Left lung (tissue), 10 donors: ENCODE measurements around the gene TSEN34. TPM values are rescaled to one million over a fixed set of nuclear protein-coding genes. Genes with fewer than 3 reads are reported as not detected.
"Not testable (repeated sequence)": the region's sequence is repeated elsewhere in the genome, so short reads cannot be mapped to it uniquely, and the experiment has no call there.

Experiments
- ATAC-seq: fragments of 200-7000 bp; cut with Tn5 transposase; one replicate; pipeline ENCODE4 v1.9.1; 2020; ENCODE audit warnings: moderate library complexity
- DNase-seq, 4 donors: peaks; one replicate each; pipeline ENCODE4 v3.0.0-alpha.2; 2013 to 2020
- H3K27ac ChIP-seq, 2 donors: fragments of 200-600 bp; sonication (generic) in 1 of 2; one replicate each; pipeline versions ENCODE4 v1.5.0 to v1.8.0; 2020 to 2021
- H3K27me3 ChIP-seq, 2 donors: fragments of 200-600 bp; sonication (generic) in 1 of 2; one replicate each; pipeline versions ENCODE4 v1.5.0 to v1.8.0; 2020 to 2021
- H3K36me3 ChIP-seq, 2 donors: fragments of 200-600 bp; sonication (generic) in 1 of 2; one replicate each; pipeline versions ENCODE4 v1.5.0 to v1.8.0; 2020 to 2021
- H3K4me1 ChIP-seq, 2 donors: fragments of 200-600 bp; one replicate each; pipeline ENCODE4 v1.8.0; 2021
- H3K4me3 ChIP-seq, 2 donors: fragments of 200-600 bp; sonication (generic) in 1 of 2; one replicate each; pipeline versions ENCODE4 v1.5.0 to v1.8.0; 2020 to 2021; ENCODE audit warnings: mild to moderate bottlenecking in 1 of 2
- H3K9me3 ChIP-seq, 2 donors: fragments of 200-600 bp; sonication (generic) in 1 of 2; one replicate each; pipeline versions ENCODE4 v1.5.0 to v1.8.0; 2020 to 2021
- intact Hi-C, 2 donors: fragments of 100-400 bp; cut with DNase I; formaldehyde crosslinking; loops; one replicate each; pipeline versions ENCODE4 v1.11.2 to v1.14.2; 2022
- polyA plus RNA-seq, 6 donors: library from polyadenylated mRNA; unstranded; fragments of 120-200 nt; gene quantifications; one replicate each; pipeline ENCODE4 v1.2.1, GENCODE V29; 2013; ENCODE audit not compliant: insufficient read length in 6 of 6
- total RNA-seq, 2 donors: library from RNA; stranded (reverse); fragmentation: NEBNext Ultra II Directional; extraction: Animal tissue kit (Norgen Biotek cat#: 25700); gene quantifications; one replicate each; pipeline ENCODE4 v1.2.1, GENCODE V29; 2021
- TF ChIP-seq, protein P1 (sequence below), 2 donors: fragments of 200-600 bp; sonication (generic) in 1 of 2; IDR thresholded peaks; one replicate each; pipeline versions ENCODE4 v1.5.0 to v1.8.0; 2021; ENCODE audit warnings: antibody characterized with exemption in 2 of 2
- donor health status: DM: no; HTN: yes; CAD: no.
- donor health status: DM: no; HTN: no; CAD: no.

TSEN34 gene
- total and polyA plus RNA-seq, 8 donors: 32.2 to 60.6 (median 42.0) TPM

DNA sequence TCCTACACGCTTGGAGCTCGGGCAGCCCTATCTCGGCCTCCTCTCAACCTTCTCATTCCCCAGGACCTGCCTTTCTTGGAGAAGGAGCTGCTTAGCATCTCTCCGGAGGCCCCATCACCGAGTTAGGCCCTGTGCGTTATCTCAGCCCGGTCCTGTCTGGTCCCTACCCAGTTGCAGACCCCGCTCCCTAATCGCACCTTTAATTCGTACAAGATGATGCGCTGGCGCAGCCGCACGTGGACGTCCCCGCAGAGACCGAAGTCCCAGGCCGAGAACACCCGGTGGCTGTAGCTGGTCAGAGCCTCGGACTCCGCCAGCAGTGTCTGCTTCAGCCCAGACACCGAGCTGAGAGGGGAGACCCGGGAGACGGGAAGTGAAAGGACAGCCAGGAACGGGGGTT is 25.9 kb upstream of the TSEN34 start:
- no peak overlapping the region for H3K27ac ChIP-seq
- no peak for DNase-seq
- no peak overlapping the region for H3K4me3 ChIP-seq
- TF ChIP-seq, protein P1, sequence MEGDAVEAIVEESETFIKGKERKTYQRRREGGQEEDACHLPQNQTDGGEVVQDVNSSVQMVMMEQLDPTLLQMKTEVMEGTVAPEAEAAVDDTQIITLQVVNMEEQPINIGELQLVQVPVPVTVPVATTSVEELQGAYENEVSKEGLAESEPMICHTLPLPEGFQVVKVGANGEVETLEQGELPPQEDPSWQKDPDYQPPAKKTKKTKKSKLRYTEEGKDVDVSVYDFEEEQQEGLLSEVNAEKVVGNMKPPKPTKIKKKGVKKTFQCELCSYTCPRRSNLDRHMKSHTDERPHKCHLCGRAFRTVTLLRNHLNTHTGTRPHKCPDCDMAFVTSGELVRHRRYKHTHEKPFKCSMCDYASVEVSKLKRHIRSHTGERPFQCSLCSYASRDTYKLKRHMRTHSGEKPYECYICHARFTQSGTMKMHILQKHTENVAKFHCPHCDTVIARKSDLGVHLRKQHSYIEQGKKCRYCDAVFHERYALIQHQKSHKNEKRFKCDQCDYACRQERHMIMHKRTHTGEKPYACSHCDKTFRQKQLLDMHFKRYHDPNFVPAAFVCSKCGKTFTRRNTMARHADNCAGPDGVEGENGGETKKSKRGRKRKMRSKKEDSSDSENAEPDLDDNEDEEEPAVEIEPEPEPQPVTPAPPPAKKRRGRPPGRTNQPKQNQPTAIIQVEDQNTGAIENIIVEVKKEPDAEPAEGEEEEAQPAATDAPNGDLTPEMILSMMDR (IDR thresholded peaks at IDR 0.05): no peak
- intact Hi-C loops: no loop called here
- H3K9me3 ChIP-seq: no peaks in the 10 kb centered on the region
- H3K4me1 ChIP-seq: peaks cover 21 to 56% of the 10 kb centered on the region in 2 donors
- H3K27me3 ChIP-seq: peaks cover 0 to 9% of the 10 kb centered on the region in 2 donors
- H3K36me3 ChIP-seq: no peaks in the 10 kb centered on the region
- no peak for ATAC-seq

DNA sequence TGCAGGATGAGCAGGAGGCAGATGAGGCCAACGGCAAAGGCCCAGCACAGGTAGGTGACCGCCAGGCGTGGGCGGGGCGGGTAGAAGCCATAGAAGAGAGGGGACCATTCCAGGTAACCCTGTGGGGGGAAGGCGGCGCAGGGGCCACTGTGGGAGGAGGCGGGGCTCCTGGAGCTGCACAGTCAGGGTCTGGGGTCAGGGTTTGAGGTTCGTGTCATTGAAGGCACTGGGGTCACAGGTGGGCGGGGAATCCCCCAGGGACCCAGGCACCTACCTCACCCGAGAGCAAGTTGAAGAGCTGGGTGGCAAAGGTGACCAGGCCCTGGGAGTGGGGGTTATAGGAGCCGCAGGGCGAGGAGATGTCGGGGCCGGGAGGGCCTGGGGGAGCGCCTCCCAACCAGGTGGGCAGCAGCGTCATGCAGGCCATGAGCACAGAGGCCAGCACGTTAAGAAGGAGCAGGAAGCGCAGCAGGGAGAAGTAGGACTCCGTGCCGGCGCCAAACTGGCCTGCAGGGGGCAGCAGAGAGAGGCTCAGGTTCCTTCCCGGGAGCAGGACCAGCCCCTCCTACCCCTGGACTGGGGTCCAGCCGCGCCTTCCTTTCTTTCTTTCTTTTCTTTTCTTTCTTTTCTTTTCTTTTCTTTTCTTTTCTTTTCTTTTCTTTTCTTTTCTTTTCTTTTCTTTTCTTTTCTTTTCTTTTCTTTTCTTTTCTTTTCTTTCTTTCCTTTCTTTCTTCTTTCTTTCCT is 22.8 kb upstream of the TSEN34 start:
- H3K36me3 ChIP-seq: no peaks in the 10 kb centered on the region
- peak; percentile 81 to 99 (median 92) for DNase-seq
- peaks cover 9 to 32% of the 10 kb centered on the region in 2 donors for H3K4me1 ChIP-seq
- no peaks in the 10 kb centered on the region for H3K9me3 ChIP-seq
- no peak overlapping the region for H3K4me3 ChIP-seq
- TF ChIP-seq, protein P1 (IDR thresholded peaks at IDR 0.05): peak; percentile 90 to 98
- intact Hi-C loops: no loop called here
- H3K27ac ChIP-seq: no peak overlapping the region
- H3K27me3 ChIP-seq: peaks cover 0 to 9% of the 10 kb centered on the region in 2 donors
- peak; percentile 79 for ATAC-seq

DNA sequence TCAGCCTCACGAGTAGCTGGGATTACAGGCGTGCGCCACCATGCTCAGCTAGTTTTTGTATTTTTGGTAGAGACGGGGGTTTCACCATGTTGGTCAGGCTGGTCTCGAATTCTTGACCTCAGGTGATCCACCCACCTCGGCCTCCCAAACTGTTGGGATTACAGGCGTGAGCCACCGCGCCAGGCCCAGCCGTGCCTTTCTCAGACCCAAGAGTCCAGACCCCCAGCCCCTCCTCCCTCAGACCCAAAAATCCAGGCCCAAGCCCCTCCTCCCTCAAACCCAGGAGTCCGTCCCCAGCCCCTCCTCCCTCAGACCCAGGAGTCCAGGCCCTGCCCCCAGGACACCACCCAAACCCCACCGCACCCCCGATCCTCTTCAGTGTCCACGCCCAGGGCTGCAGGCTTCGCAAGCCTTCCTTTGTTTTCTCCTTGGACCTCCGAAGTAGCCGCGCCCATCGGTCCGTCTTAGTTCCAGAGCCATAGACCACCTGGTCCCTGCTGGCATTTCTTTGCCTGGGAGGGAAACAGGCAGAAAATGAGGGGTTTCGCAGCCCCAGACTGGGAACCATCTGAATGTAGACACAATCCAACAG is 21.9 kb upstream of the TSEN34 start:
- peaks cover 0 to 7% of the 10 kb centered on the region in 2 donors for H3K27me3 ChIP-seq
- H3K4me1 ChIP-seq: peaks cover 7 to 31% of the 10 kb centered on the region in 2 donors
- no peaks in the 10 kb centered on the region for H3K36me3 ChIP-seq
- intact Hi-C loops: no loop called here
- no peak overlapping the region for H3K4me3 ChIP-seq
- DNase-seq (no peak), ATAC-seq (no peak)
- H3K27ac ChIP-seq: no peak overlapping the region
- no peaks in the 10 kb centered on the region for H3K9me3 ChIP-seq
- TF ChIP-seq, protein P1 (IDR thresholded peaks at IDR 0.05): no peak

DNA sequence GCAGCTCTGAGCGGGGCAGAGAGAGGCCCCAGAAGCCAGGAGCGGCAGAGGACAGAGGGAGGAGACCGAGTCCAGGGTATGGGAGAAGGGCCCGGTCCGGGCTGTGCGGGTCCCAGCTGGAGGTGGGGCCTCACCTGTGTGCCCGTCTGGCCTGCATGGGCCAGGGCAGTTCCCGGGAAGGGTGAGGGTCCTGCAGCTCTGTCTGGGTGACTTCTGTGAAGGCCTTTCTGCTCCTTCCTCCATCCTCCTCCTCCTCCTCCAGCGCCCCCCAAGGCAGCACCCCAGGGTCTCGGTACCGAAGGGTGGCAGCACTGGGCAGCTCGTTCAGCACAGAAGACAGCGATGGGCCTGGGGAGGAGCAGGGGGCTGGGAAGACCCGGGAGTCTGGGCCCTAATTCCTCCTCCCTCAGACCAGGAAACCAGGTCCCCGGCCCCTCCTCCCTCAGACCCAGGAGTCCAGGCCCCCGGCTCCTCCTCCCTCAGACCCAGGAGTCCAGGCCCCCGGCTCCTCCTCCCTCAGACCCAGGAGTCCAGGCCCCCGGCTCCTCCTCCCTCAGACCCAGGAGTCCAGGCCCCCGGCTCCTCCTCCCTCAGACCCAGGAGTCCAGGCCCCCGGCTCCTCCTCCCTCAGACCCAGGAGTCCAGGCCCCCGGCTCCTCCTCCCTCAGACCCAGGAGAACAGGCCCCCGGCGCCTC is 19.2 kb upstream of the TSEN34 start:
- ATAC-seq, H3K27me3 ChIP-seq, H3K27ac ChIP-seq, H3K9me3 ChIP-seq: not testable (repeated sequence)
- intact Hi-C loops: loop anchor here in 1 of 2 donors (5.0 kb wide), 1 partner anchor 60 kb away; no protein-coding TSS in a partner anchor
- DNase-seq: peak in 1 of 4 donors; percentile 71
- Histone ChIP-seq H3K36me3 (peaks cover 0 to 14% of the 10 kb centered on the region in 2 donors), H3K4me3 (peak overlapping the region in 1 of 2 donors; percentile 40), H3K4me1 (peaks cover 4 to 22% of the 10 kb centered on the region in 2 donors)

DNA sequence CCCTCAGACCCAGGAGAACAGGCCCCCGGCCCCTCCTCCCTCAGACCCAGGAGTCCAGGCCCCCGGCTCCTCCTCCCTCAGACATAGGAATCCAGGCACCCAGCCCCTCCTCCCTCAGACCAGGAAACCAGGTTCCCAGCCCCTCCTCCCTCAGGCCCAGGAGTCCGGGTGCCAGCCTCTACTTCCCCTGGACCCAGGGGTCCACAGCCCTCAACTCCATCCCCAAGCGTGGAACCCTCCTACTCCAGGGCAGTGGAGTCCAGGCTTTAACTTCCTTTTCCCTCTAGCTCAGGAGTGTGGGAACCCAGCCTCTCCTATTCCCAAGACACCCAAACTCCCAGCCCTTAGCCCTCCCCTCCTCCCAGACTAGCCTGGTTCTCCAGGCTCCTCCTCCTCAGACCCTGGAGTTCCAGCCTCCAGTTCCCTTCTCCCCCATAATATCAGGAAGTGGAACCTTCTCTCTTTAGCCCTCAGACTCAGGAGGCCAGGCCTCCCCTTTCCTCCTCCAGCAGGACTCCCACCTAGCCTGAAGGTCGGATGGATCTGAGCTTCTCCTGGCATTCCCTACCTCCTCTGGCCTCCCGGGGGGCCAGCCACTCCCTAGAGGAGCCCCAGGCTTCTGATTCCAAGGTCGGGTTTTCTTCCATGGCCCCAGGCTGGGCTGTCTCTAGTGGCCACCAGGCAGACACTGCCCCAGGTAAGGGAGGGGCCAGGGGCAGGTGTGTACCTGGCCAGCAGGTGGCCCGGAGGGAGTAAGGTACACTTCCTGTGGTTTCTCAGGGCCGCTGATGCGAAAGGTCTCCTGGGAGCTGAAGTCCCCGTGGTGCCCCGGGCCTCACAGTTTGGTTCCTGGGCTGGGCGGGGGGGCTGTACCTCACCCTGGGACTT is 18.4 kb upstream of the TSEN34 start, which contains the start of gene TMC4:
TMC4 (minus strand) TSS at position 690 of the 888 bp plus-strand sequence; CDS start at position 647, 43 bp downstream.
- Histone ChIP-seq H3K4me1 (peaks cover 4 to 22% of the 10 kb centered on the region in 2 donors), H3K27ac (peak within 1 kb of the TSS in 1 of 2 donors; percentile 15), H3K9me3 (no peaks in the 10 kb centered on the region), H3K27me3 (no peaks in the 10 kb centered on the region), H3K4me3 (peak within 1 kb of the TSS; percentile 18 to 40), H3K36me3 (peaks cover 0 to 22% of the 10 kb centered on the region in 2 donors)
- TF ChIP-seq, protein P1 (IDR thresholded peaks at IDR 0.05): peak; percentile 26 to 52
- ATAC-seq (peak; percentile 96), DNase-seq (peak in 3 of 4 donors; percentile 75 to 87 (median 76))
- intact Hi-C loops: loop anchor here in 1 of 2 donors (5.0 kb wide), 1 partner anchor 60 kb away; no protein-coding TSS in a partner anchor
